Neural progenitor cell (in vitro differentiated cells): ENCODE data around the gene HS3ST4.

Source experiments
- CTCF ChIP-seq: fragments of 200-600 bp; sonication (generic); IDR thresholded peaks from 2 replicates; pipeline ENCODE4 v1.5.1; 2017; ENCODE audit warnings: antibody characterized with exemption, mild to moderate bottlenecking
- EZH2phosphoT487 ChIP-seq: fragments of 200-600 bp; sonication (generic); IDR thresholded peaks from 2 replicates; pipeline ENCODE4 v1.6.1; 2017; ENCODE audit warnings: antibody characterized with exemption

- no peak for TF ChIP-seq CTCF
- TF ChIP-seq EZH2phosphoT487 = no peak
Observed at GRCh38 chr16:26139091-26139490, 447.3 kb downstream of the HS3ST4 start.
